Activated CD8-positive, alpha-beta T cell treated with anti-CD3 and anti-CD28 coated beads, Interleukin-2, amount 10 ng/mL, durations not matched to agents 7 days and 5 days (primary cell): ENCODE measurements around the gene STPG4. TPM values are rescaled to one million over a fixed set of nuclear protein-coding genes. Genes with fewer than 3 reads are reported as not detected.
"Not testable (repeated sequence)": the region's sequence is repeated elsewhere in the genome, so short reads cannot be mapped to it uniquely, and the experiment has no call there.

Source experiments
- ATAC-seq: fragments of 150-1000 bp; cut with Tn5 transposase; one replicate; pipeline ENCODE4 v1.10.0; 2021; ENCODE audit warnings: moderate library complexity
- CTCF ChIA-PET: fragments of 350-600 bp; sonication (Branson Sonifier 250); formaldehyde crosslinking; loops from one replicate; lab custom pipeline; 2021; ENCODE audit warnings: antibody characterized with exemption; lab: Charles Lee
- POLR2A ChIA-PET: fragments of 350-600 bp; sonication (Branson Sonifier 250); formaldehyde crosslinking; loops from one replicate; lab custom pipeline; 2021; ENCODE audit warnings: antibody characterized with exemption; lab: Charles Lee
- DNase-seq: peaks from one replicate; pipeline ENCODE4 v3.0.0-alpha.2; 2020
- H3K27ac Mint-ChIP-seq: one replicate; pipeline ENCODE4 v1.8.0; 2021; ENCODE audit warnings: mild to moderate bottlenecking, mixed read lengths
- H3K27me3 Mint-ChIP-seq: one replicate; pipeline ENCODE4 v1.8.0; 2021; ENCODE audit warnings: low read depth, mixed read lengths
- H3K36me3 Mint-ChIP-seq: one replicate; pipeline ENCODE4 v1.8.0; 2021; ENCODE audit warnings: low read depth, mixed read lengths
- H3K4me1 Mint-ChIP-seq: one replicate; pipeline ENCODE4 v1.8.0; 2021; ENCODE audit warnings: low read depth, mixed read lengths
- H3K4me3 Mint-ChIP-seq: one replicate; pipeline ENCODE4 v1.8.0; 2021; ENCODE audit warnings: mild to moderate bottlenecking, mixed read lengths
- H3K9me3 Mint-ChIP-seq: one replicate; pipeline ENCODE4 v1.8.0; 2022; ENCODE audit warnings: mixed read lengths; ENCODE audit not compliant: insufficient read depth
- total RNA-seq, 2 experiments: library from RNA; stranded (reverse); gene quantifications; one replicate each; pipeline ENCODE4 v1.2.3, GENCODE V29; 2021

The STPG4 gene
- total RNA-seq, 2 experiments from 2014 or later, result 0.21 TPM; not detected in 1

GRCh38 chr2:47172922-47173695 is 18.0 kb upstream of the STPG4 start:
- Mint-ChIP-seq H3K9me3 (no peaks in the 10 kb centered on the region), H3K4me3 (peak overlapping the region; percentile 92), H3K27me3 (no peaks in the 10 kb centered on the region), H3K36me3 (peaks cover 55% of the 10 kb centered on the region), H3K27ac (peak overlapping the region; percentile 3), H3K4me1 (peaks cover 62% of the 10 kb centered on the region)
- POLR2A ChIA-PET, result interaction anchor here (0.6 to 1.1 kb wide), 3 partner anchors 50 to 259 kb away, joined by 3 read pairs; no protein-coding TSS in a partner anchor
- DNase-seq (no peak), ATAC-seq (no peak)
- CTCF ChIA-PET, result interaction anchor here (0.8 to 1.8 kb wide), 7 partner anchors 10 to 594 kb away, joined by 3 to 7 read pairs (median 4); no protein-coding TSS in a partner anchor

GRCh38 chr2:47172156-47172921 is 17.2 kb upstream of the STPG4 start:
- Mint-ChIP-seq H3K4me3 (peak overlapping the region; percentile 92), H3K36me3 (peaks cover 60% of the 10 kb centered on the region), H3K9me3 (no peaks in the 10 kb centered on the region), H3K27ac (no peak overlapping the region), H3K4me1 (peaks cover 59% of the 10 kb centered on the region), H3K27me3 (no peaks in the 10 kb centered on the region)
- ChIA-PET CTCF (interaction anchor here (0.8 to 1.8 kb wide), 7 partner anchors 10 to 595 kb away, joined by 3 to 7 read pairs (median 4); no protein-coding TSS in a partner anchor), POLR2A (interaction anchor here (0.8 to 1.1 kb wide), 2 partner anchors 51 to 230 kb away, joined by 3 read pairs; no protein-coding TSS in a partner anchor)
- no peak for DNase-seq
- no peak for ATAC-seq

GRCh38 chr2:47169784-47170183 is 14.7 kb upstream of the STPG4 start:
- ChIA-PET CTCF (no interaction called here), POLR2A (no interaction called here)
- Mint-ChIP-seq H3K9me3 (no peaks in the 10 kb centered on the region), H3K4me3 (no peak overlapping the region), H3K27me3 (no peaks in the 10 kb centered on the region), H3K27ac (peak overlapping the region; percentile 30), H3K36me3 (peaks cover 60% of the 10 kb centered on the region), H3K4me1 (peaks cover 68% of the 10 kb centered on the region)
- no peak for ATAC-seq
- no peak for DNase-seq

- ATAC-seq, H3K9me3 Mint-ChIP-seq, POLR2A ChIA-PET, DNase-seq, CTCF ChIA-PET, H3K27ac Mint-ChIP-seq, H3K27me3 Mint-ChIP-seq, H3K4me3 Mint-ChIP-seq: not testable (repeated sequence)
- H3K4me1 Mint-ChIP-seq, result peaks cover 68% of the 10 kb centered on the region
- peaks cover 58% of the 10 kb centered on the region for H3K36me3 Mint-ChIP-seq
Measured at GRCh38 chr2:47168895-47169294, 13.8 kb upstream of the STPG4 start.

- Mint-ChIP-seq H3K9me3 (no peaks in the 10 kb centered on the region), H3K4me1 (peaks cover 61% of the 10 kb centered on the region), H3K27me3 (no peaks in the 10 kb centered on the region), H3K4me3 (no peak overlapping the region), H3K36me3 (peaks cover 60% of the 10 kb centered on the region), H3K27ac (no peak overlapping the region)
- DNase-seq, result no peak
- no peak for ATAC-seq
- ChIA-PET CTCF (no interaction called here), POLR2A (no interaction called here)
Measured at GRCh38 chr2:47167149-47167548, 12.0 kb upstream of the STPG4 start.

GRCh38 chr2:47165001-47165555 is 10.0 kb upstream of the STPG4 start:
- CTCF ChIA-PET, result interaction anchor here (0.9 to 1.3 kb wide), 2 partner anchors 9 to 158 kb away, joined by 3 to 5 read pairs; no protein-coding TSS in a partner anchor
- POLR2A ChIA-PET, result interaction anchor here (1.3 kb wide), 1 partner anchor 9 kb away, joined by 6 read pairs; no protein-coding TSS in a partner anchor
- peak overlapping the region; percentile 33 for H3K27ac Mint-ChIP-seq

GRCh38 chr2:47162780-47163179 is 7.7 kb upstream of the STPG4 start:
- ATAC-seq (no peak), DNase-seq (no peak)
- no peaks in the 10 kb centered on the region for H3K9me3 Mint-ChIP-seq
- CTCF ChIA-PET, result no interaction called here
- H3K27me3 Mint-ChIP-seq, result no peaks in the 10 kb centered on the region
- peaks cover 69% of the 10 kb centered on the region for H3K36me3 Mint-ChIP-seq
- no peak overlapping the region for H3K4me3 Mint-ChIP-seq
- peak overlapping the region; percentile 61 for H3K27ac Mint-ChIP-seq
- POLR2A ChIA-PET, result no interaction called here
- H3K4me1 Mint-ChIP-seq, result peaks cover 32% of the 10 kb centered on the region

More at GRCh38 chr2:47165001-47165555, 10.0 kb upstream of the STPG4 start:
- peaks cover 67% of the 10 kb centered on the region for H3K36me3 Mint-ChIP-seq
- no peak for DNase-seq
- no peak for ATAC-seq
- no peaks in the 10 kb centered on the region for H3K9me3 Mint-ChIP-seq
- peaks cover 46% of the 10 kb centered on the region for H3K4me1 Mint-ChIP-seq
- H3K27me3 Mint-ChIP-seq, result no peaks in the 10 kb centered on the region
- H3K4me3 Mint-ChIP-seq, result no peak overlapping the region

- no peak overlapping the region for H3K27ac Mint-ChIP-seq
- POLR2A ChIA-PET, result no interaction called here
- H3K4me1 Mint-ChIP-seq, result peaks cover 41% of the 10 kb centered on the region
- H3K4me3 Mint-ChIP-seq, result no peak overlapping the region
- DNase-seq (no peak), ATAC-seq (no peak)
- CTCF ChIA-PET, result no interaction called here
- H3K9me3 Mint-ChIP-seq, result no peaks in the 10 kb centered on the region
- H3K36me3 Mint-ChIP-seq, result peaks cover 76% of the 10 kb centered on the region
- no peaks in the 10 kb centered on the region for H3K27me3 Mint-ChIP-seq
Measured at GRCh38 chr2:47161475-47161874, 6.4 kb upstream of the STPG4 start.

- DNase-seq (no peak), ATAC-seq (no peak)
- CTCF ChIA-PET, result no interaction called here
- H3K9me3 Mint-ChIP-seq, result no peaks in the 10 kb centered on the region
- POLR2A ChIA-PET, result no interaction called here
- peaks cover 73% of the 10 kb centered on the region for H3K36me3 Mint-ChIP-seq
- no peak overlapping the region for H3K4me3 Mint-ChIP-seq
- H3K27ac Mint-ChIP-seq, result no peak overlapping the region
- no peaks in the 10 kb centered on the region for H3K27me3 Mint-ChIP-seq
- H3K4me1 Mint-ChIP-seq, result peaks cover 46% of the 10 kb centered on the region
Measured at GRCh38 chr2:47160660-47161059, 5.6 kb upstream of the STPG4 start.

GRCh38 chr2:47160211-47160610 is 5.1 kb upstream of the STPG4 start:
- H3K27me3 Mint-ChIP-seq, result no peaks in the 10 kb centered on the region
- CTCF ChIA-PET, result no interaction called here
- no peak overlapping the region for H3K4me3 Mint-ChIP-seq
- POLR2A ChIA-PET, result no interaction called here
- H3K27ac Mint-ChIP-seq, result no peak overlapping the region
- H3K9me3 Mint-ChIP-seq, result no peaks in the 10 kb centered on the region
- DNase-seq (no peak), ATAC-seq (no peak)
- peaks cover 70% of the 10 kb centered on the region for H3K36me3 Mint-ChIP-seq
- H3K4me1 Mint-ChIP-seq, result peaks cover 45% of the 10 kb centered on the region

GRCh38 chr2:47159627-47160026 is 4.5 kb upstream of the STPG4 start:
- ChIA-PET CTCF (no interaction called here), POLR2A (no interaction called here)
- Mint-ChIP-seq H3K4me1 (peaks cover 39% of the 10 kb centered on the region), H3K4me3 (no peak overlapping the region), H3K9me3 (no peaks in the 10 kb centered on the region), H3K36me3 (peaks cover 67% of the 10 kb centered on the region), H3K27ac (peak overlapping the region; percentile 50), H3K27me3 (no peaks in the 10 kb centered on the region)
- DNase-seq, result no peak
- no peak for ATAC-seq
